ENCODE data around the gene SETBP1. TPM values are rescaled to one million over a fixed set of nuclear protein-coding genes. Genes with fewer than 3 reads are reported as not detected.
A peak's percentile ranks its signal among the peaks of the same experiment; 100 is the strongest.

Gene SETBP1
- total RNA-seq, 1 experiment from 2014 or later, result 3.4 TPM

DNA sequence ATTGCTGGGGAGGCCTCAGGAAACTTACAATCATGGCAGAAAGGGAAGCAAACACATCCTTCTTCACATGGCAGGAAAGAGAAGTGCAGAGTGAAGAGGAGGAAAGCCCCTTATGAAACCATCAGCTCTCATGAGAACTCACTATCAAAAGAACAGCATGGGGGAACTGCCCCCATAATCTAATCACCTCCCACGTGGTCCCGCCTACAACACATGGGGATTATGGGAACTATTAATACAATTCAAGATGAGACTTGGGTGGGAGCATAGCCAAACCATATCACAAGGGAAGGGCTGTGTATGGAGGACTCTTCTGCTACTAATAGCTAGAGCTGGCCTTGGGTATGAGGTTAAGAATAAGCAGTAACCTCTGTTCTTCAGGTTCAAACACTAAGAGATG, 8.8 kb upstream of the SETBP1 start:
- H3K27ac ChIP-seq (ENCODE audit: low read length), result no peak overlapping the region
- H3K4me2 ChIP-seq (ENCODE audit: low read depth, low read length, poor library complexity, severe bottlenecking), result no peak overlapping the region
- no peaks in the 10 kb centered on the region for H3K4me1 ChIP-seq (ENCODE audit: low read length)
- H3K9me2 ChIP-seq (replicated peaks; ENCODE audit: insufficient read depth, low read length), result no peaks in the 10 kb centered on the region
- DNase-seq, result no peak
- H2AFZ ChIP-seq (ENCODE audit: low read length), result no peak overlapping the region
- H3K36me3 ChIP-seq (ENCODE audit: insufficient read depth, low read length), result no peaks in the 10 kb centered on the region
- no peaks in the 10 kb centered on the region for H3K79me2 ChIP-seq (ENCODE audit: low read length)
- H4K20me1 ChIP-seq (ENCODE audit: insufficient read depth, low read depth, low read length), result no peaks in the 10 kb centered on the region
- H3K4me3 ChIP-seq (ENCODE audit: low read length), result no peak overlapping the region
- H3K9ac ChIP-seq (ENCODE audit: low read length), result no peak overlapping the region
- no peaks in the 10 kb centered on the region for H3K27me3 ChIP-seq (ENCODE audit: low read length)
- no peaks in the 10 kb centered on the region for H3K9me3 ChIP-seq (ENCODE audit: low read length)

DNA sequence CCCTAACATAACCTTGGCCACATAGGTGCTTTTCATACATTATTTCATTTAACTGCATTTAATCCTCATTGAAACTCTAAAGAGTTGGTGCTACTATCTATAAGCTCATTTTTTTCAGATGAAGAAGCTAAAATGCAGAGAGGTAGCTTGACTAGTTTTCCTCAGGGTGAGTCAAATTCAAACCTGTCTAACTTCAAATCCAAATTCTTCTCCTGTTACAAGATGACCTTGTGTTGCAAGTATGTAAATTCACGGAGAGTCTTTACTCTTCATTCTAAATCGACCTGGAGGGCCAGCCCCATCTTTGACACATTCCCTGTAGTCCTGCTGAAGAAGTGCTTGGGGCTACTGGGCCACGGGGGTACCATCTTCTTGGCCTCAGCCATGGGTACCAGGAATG, 8.2 kb upstream of the SETBP1 start:
- Histone ChIP-seq H3K9me3 (ENCODE audit: low read length) (no peaks in the 10 kb centered on the region), H3K27ac (ENCODE audit: low read length) (no peak overlapping the region), H3K4me1 (ENCODE audit: low read length) (no peaks in the 10 kb centered on the region), H4K20me1 (ENCODE audit: insufficient read depth, low read depth, low read length) (no peaks in the 10 kb centered on the region), H2AFZ (ENCODE audit: low read length) (no peak overlapping the region), H3K9me2 (replicated peaks; ENCODE audit: insufficient read depth, low read length) (no peaks in the 10 kb centered on the region), H3K36me3 (ENCODE audit: insufficient read depth, low read length) (no peaks in the 10 kb centered on the region), H3K27me3 (ENCODE audit: low read length) (no peaks in the 10 kb centered on the region), H3K79me2 (ENCODE audit: low read length) (no peaks in the 10 kb centered on the region), H3K4me2 (ENCODE audit: low read depth, low read length, poor library complexity, severe bottlenecking) (no peak overlapping the region), H3K4me3 (ENCODE audit: low read length) (no peak overlapping the region), H3K9ac (ENCODE audit: low read length) (no peak overlapping the region)
- DNase-seq, result no peak

DNA sequence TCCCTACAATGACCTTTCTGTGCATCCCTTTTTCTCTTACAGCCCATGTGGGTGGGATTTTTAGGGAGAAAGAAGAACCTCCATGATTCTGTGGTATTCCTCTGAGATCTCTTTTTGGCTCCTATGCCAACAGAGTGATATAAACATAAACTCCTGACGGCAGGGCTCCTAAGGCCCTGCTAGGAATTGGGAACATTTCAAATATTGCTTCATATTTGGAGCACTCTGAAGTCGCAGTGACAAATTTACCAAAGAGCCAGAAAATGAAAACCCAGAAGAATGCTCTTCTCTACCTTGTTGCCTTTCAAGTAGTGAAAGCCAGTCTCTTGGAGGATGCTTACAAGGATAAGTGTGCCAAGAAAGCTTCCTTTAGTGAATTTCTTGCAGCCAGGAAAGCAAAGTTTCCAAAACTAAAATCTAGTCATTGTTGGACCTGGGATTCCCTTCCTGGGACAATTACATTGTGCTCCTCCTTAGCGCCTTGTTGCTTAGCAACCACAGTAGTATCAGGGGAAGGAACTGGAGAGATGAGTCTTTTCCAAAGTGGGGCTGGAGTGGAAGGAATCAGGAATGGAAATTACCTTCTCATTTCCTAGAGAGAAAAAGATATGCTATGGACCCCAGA, 7.3 kb upstream of the SETBP1 start:
- DNase-seq, result no peak
- no peaks in the 10 kb centered on the region for H3K27me3 ChIP-seq (ENCODE audit: low read length)
- no peak overlapping the region for H2AFZ ChIP-seq (ENCODE audit: low read length)
- no peaks in the 10 kb centered on the region for H3K36me3 ChIP-seq (ENCODE audit: insufficient read depth, low read length)
- H3K9ac ChIP-seq (ENCODE audit: low read length), result no peak overlapping the region
- no peak overlapping the region for H3K4me2 ChIP-seq (ENCODE audit: low read depth, low read length, poor library complexity, severe bottlenecking)
- no peak overlapping the region for H3K27ac ChIP-seq (ENCODE audit: low read length)
- no peaks in the 10 kb centered on the region; the same call in 1 of the 2 replicates for H3K4me1 ChIP-seq (ENCODE audit: low read length)
- H3K9me2 ChIP-seq (replicated peaks; ENCODE audit: insufficient read depth, low read length), result no peaks in the 10 kb centered on the region
- H4K20me1 ChIP-seq (ENCODE audit: insufficient read depth, low read depth, low read length), result no peaks in the 10 kb centered on the region
- no peaks in the 10 kb centered on the region for H3K9me3 ChIP-seq (ENCODE audit: low read length)
- no peak overlapping the region for H3K4me3 ChIP-seq (ENCODE audit: low read length)
- no peaks in the 10 kb centered on the region for H3K79me2 ChIP-seq (ENCODE audit: low read length)

DNA sequence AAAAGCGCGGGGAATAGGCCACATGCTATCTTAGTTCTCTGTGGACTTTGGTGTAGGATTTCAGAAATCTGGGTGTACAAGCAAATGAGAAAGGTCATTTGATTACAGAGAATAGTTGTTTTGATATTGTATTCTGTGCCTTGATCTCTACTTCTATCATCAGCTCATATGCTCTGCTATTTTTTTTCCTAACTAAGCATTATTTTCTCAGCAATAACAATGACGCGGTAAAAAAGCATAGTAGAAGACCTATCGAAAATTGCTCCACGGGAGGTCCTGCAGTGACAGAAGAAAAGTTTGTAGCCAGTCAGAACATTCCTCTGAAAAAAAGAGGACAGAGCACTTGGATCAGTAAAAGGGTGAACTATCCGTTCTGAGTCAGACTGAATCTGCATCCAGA, 2.8 kb upstream of the SETBP1 start:
- Histone ChIP-seq H2AFZ (ENCODE audit: low read length) (no peak overlapping the region), H3K4me3 (ENCODE audit: low read length) (no peak overlapping the region), H3K9me2 (replicated peaks; ENCODE audit: insufficient read depth, low read length) (no peaks in the 10 kb centered on the region), H3K9ac (ENCODE audit: low read length) (no peak overlapping the region), H4K20me1 (ENCODE audit: insufficient read depth, low read depth, low read length) (no peaks in the 10 kb centered on the region), H3K79me2 (ENCODE audit: low read length) (no peaks in the 10 kb centered on the region), H3K9me3 (ENCODE audit: low read length) (no peaks in the 10 kb centered on the region), H3K36me3 (ENCODE audit: insufficient read depth, low read length) (no peaks in the 10 kb centered on the region), H3K27me3 (ENCODE audit: low read length) (no peaks in the 10 kb centered on the region), H3K4me1 (ENCODE audit: low read length) (peaks cover 31% of the 10 kb centered on the region), H3K27ac (ENCODE audit: low read length) (no peak overlapping the region), H3K4me2 (ENCODE audit: low read depth, low read length, poor library complexity, severe bottlenecking) (no peak overlapping the region)
- no peak for DNase-seq

DNA sequence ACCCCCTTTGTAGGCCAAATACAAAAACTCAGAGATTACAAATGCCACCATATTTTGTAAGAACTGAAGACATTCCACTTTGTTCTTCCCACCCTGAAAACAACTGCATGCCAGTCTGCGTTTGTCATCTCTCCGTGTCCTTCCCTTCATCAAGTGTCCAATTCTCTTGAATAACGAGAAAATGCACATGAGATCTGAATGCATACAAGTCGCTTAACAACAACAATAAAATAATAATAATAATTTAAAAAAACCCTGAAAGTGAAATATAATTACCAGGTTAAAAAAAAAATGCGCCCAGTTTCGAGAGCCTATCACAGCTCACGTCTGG, 2.0 kb upstream of the SETBP1 start:
- H3K27ac ChIP-seq (ENCODE audit: low read length), result no peak overlapping the region
- H3K36me3 ChIP-seq (ENCODE audit: insufficient read depth, low read length), result no peaks in the 10 kb centered on the region
- H2AFZ ChIP-seq (ENCODE audit: low read length), result no peak overlapping the region
- peaks cover 35% of the 10 kb centered on the region for H3K4me1 ChIP-seq (ENCODE audit: low read length)
- no peak overlapping the region for H3K9ac ChIP-seq (ENCODE audit: low read length)
- H3K79me2 ChIP-seq (ENCODE audit: low read length), result no peaks in the 10 kb centered on the region
- H3K4me2 ChIP-seq (ENCODE audit: low read depth, low read length, poor library complexity, severe bottlenecking), result peak overlapping the region; percentile 73
- no peaks in the 10 kb centered on the region for H3K9me3 ChIP-seq (ENCODE audit: low read length)
- H3K4me3 ChIP-seq (ENCODE audit: low read length), result 0 out of 2 replicates have a peak overlapping the region, but pooled peaks have one; percentile 72
- H4K20me1 ChIP-seq (ENCODE audit: insufficient read depth, low read depth, low read length), result no peaks in the 10 kb centered on the region
- H3K9me2 ChIP-seq (replicated peaks; ENCODE audit: insufficient read depth, low read length), result no peaks in the 10 kb centered on the region
- no peaks in the 10 kb centered on the region for H3K27me3 ChIP-seq (ENCODE audit: low read length)
- DNase-seq, result no peak

DNA sequence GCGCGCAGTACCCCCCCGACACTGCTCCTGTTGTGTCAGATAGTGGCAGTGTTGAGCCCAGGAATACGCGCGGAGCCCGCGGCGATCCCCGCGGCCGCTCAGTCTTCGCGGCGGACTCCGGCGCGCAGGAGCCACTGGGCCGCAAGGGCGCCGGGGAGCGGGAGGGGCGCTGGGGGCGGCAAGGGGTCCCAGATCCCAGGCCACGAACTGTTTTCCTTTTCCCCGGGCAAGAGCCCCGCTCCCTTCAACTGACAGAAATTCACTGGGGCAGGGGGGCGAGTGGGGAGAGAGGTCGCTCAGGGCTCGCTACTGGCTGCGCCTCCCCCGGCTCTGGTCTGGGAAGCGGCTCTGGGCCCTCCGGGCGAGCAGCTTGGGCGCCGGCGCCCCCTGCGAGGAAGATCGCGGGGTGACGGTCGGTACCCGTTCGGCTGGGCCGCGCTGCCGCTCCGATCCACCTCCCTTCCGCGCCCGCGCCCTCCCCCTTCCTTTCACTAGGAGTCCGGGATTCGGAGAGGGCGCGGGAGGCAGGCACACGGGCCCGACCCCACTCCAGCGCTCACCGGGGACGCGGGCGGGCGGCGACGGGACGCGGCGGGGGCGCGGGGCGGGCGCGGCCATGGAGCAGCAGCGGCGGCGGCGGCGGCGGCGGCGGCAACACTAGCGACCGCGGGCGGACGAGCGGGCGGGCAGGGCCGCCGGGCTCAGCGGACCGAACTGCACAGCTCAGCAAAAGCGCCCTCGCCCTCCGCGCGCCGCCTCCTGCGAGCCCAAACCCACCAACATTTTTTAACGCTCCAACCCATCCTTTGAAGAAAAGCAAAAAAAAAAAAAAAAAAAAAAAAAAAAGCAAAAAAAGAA, 1.4 kb upstream of the SETBP1 start:
- Histone ChIP-seq H3K4me3 (ENCODE audit: low read length) (peak overlapping the region; percentile 72), H3K27me3 (ENCODE audit: low read length) (no peaks in the 10 kb centered on the region), H3K9me2 (replicated peaks; ENCODE audit: insufficient read depth, low read length) (no peaks in the 10 kb centered on the region), H2AFZ (ENCODE audit: low read length) (peak overlapping the region; percentile 83), H4K20me1 (ENCODE audit: insufficient read depth, low read depth, low read length) (no peaks in the 10 kb centered on the region), H3K79me2 (ENCODE audit: low read length) (no peaks in the 10 kb centered on the region), H3K4me1 (ENCODE audit: low read length) (peaks cover 35% of the 10 kb centered on the region), H3K4me2 (ENCODE audit: low read depth, low read length, poor library complexity, severe bottlenecking) (peak overlapping the region; percentile 73), H3K9me3 (ENCODE audit: low read length) (no peaks in the 10 kb centered on the region), H3K27ac (ENCODE audit: low read length) (no peak overlapping the region), H3K36me3 (ENCODE audit: insufficient read depth, low read length) (no peaks in the 10 kb centered on the region), H3K9ac (ENCODE audit: low read length) (peak overlapping the region; percentile 65)
- DNase-seq, result peak; percentile 91

DNA sequence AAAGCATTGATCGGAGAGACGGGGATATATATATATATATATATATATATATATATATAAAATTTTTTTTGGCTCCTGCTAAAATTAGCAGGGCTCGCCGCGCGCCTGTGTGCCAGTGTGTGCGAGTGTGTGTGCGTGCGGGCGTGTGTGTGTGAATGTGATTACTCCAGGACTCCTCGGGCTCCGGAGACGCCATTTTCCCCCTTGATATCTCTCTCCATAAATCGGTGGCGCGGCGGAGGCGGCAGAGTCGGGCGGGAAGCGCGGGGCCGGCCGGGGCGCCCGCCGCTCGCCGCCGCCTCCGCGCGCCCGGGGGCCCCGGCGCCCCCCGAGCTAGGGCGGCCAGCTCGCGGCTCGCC, 795 bp upstream of the SETBP1 start:
- H3K9ac ChIP-seq (ENCODE audit: low read length), result peak overlapping the region; percentile 68
- peak overlapping the region; percentile 75; the same call in 1 of the 2 replicates for H3K4me3 ChIP-seq (ENCODE audit: low read length)
- H3K36me3 ChIP-seq (ENCODE audit: insufficient read depth, low read length), result no peaks in the 10 kb centered on the region
- H3K9me2 ChIP-seq (replicated peaks; ENCODE audit: insufficient read depth, low read length), result no peaks in the 10 kb centered on the region
- H4K20me1 ChIP-seq (ENCODE audit: insufficient read depth, low read depth, low read length), result no peaks in the 10 kb centered on the region
- peak; percentile 73 for DNase-seq
- H3K79me2 ChIP-seq (ENCODE audit: low read length), result no peaks in the 10 kb centered on the region
- H3K4me2 ChIP-seq (ENCODE audit: low read depth, low read length, poor library complexity, severe bottlenecking), result peak overlapping the region; percentile 80
- no peak overlapping the region for H3K27ac ChIP-seq (ENCODE audit: low read length)
- H3K4me1 ChIP-seq (ENCODE audit: low read length), result peaks cover 35% of the 10 kb centered on the region
- H3K27me3 ChIP-seq (ENCODE audit: low read length), result no peaks in the 10 kb centered on the region
- H3K9me3 ChIP-seq (ENCODE audit: low read length), result no peaks in the 10 kb centered on the region
- no peak overlapping the region; the same call in 1 of the 2 replicates for H2AFZ ChIP-seq (ENCODE audit: low read length)

DNA sequence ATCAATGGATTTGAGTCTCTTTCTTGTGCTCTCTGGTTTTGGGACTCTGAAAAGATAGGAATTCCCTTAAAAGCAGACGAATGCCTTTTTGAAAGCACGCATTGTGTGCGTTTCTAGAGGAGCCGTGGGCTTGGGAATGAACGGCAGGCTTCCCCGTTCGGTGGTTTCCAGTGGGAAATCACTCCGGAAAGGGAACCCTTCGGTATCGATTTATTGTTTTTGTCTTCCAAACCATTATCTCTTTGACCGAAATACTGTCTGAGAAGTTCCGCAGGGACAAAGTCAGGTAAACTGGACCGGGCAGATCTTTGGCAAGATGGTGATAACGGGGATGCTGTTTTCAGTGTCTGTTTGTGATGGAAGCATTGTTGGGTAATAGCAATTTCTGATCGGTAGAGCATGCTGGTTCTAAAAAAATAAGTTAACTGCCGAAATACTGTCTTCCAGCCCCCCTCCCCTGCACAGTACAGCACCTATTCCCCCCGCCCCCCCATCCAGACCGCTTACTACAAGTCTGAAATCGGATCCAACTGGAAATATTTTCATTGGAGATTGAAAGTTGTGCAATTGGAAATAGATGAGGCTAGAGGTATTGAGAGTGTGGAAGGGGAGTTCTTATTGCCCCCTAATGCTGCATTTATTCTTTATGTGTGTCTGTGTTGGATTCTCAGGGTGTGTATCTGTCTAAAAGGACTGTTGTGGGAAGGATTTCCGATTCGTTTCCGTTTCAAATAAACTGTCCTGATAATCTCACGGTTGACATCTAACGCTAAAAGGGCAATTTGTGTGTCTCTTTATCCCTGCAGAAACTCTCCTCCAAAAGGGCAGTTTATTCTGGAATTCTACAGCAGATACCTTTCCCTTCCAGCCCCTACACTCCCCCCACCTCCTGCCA, 635 bp downstream of the SETBP1 start:
- no peaks in the 10 kb centered on the region for H3K9me3 ChIP-seq (ENCODE audit: low read length)
- H3K9me2 ChIP-seq (replicated peaks; ENCODE audit: insufficient read depth, low read length), result no peaks in the 10 kb centered on the region
- no peaks in the 10 kb centered on the region for H4K20me1 ChIP-seq (ENCODE audit: insufficient read depth, low read depth, low read length)
- no peak for DNase-seq
- H3K4me3 ChIP-seq (ENCODE audit: low read length), result peak overlapping the region; percentile 75
- H3K36me3 ChIP-seq (ENCODE audit: insufficient read depth, low read length), result no peaks in the 10 kb centered on the region
- H3K4me2 ChIP-seq (ENCODE audit: low read depth, low read length, poor library complexity, severe bottlenecking), result peak overlapping the region; percentile 80
- H3K27ac ChIP-seq (ENCODE audit: low read length), result no peak overlapping the region
- H3K4me1 ChIP-seq (ENCODE audit: low read length), result peaks cover 35% of the 10 kb centered on the region
- H2AFZ ChIP-seq (ENCODE audit: low read length), result 0 out of 2 replicates have a peak overlapping the region, but pooled peaks have one; percentile 38
- H3K9ac ChIP-seq (ENCODE audit: low read length), result peak overlapping the region; percentile 68
- no peaks in the 10 kb centered on the region for H3K27me3 ChIP-seq (ENCODE audit: low read length)
- no peaks in the 10 kb centered on the region for H3K79me2 ChIP-seq (ENCODE audit: low read length)
